ENCODE data around the gene H6PD. TPM values are rescaled to one million over a fixed set of nuclear protein-coding genes. Genes with fewer than 3 reads are reported as not detected.

H6PD gene
- total and polyA plus RNA-seq, 2 experiments from 2014 or later, result 1.2 to 4.7 TPM

- no peak for TF ChIP-seq CTCF (conservative IDR thresholded peaks at IDR 0.05; ENCODE audit: low read depth in 2 of 2)
- no peak for TF ChIP-seq JUNB (IDR thresholded peaks at IDR 0.05; ENCODE audit: unreplicated experiment)
- TF ChIP-seq ZNF114 (CRISPR knock-in tag; IDR thresholded peaks at IDR 0.05), result no peak
- no peak for TF ChIP-seq EZH2phosphoT487 (IDR thresholded peaks at IDR 0.05; ENCODE audit: unreplicated experiment)
- TF ChIP-seq POLR2AphosphoS5 (IDR thresholded peaks at IDR 0.05; ENCODE audit: low read depth), result no peak
Measured at GRCh38 chr1:9193233-9193625, 41.3 kb upstream of the H6PD start (continued).

- H3K4me2 ChIP-seq, result no peak overlapping the region
- ATAC-seq, result no peak
- TF ChIP-seq POLR2AphosphoS5 (IDR thresholded peaks at IDR 0.05; ENCODE audit: low read depth) (no peak), STAT1 (IDR thresholded peaks at IDR 0.05; ENCODE audit: unreplicated experiment) (no peak), ETS1 (IDR thresholded peaks at IDR 0.05) (no peak), EZH2 (IDR thresholded peaks at IDR 0.05; ENCODE audit: low read depth, unreplicated experiment) (no peak), JUNB (IDR thresholded peaks at IDR 0.05; ENCODE audit: unreplicated experiment) (no peak), EZH2phosphoT487 (IDR thresholded peaks at IDR 0.05; ENCODE audit: unreplicated experiment) (no peak), ZNF114 (CRISPR knock-in tag; IDR thresholded peaks at IDR 0.05) (no peak), ZNF462 (CRISPR knock-in tag; IDR thresholded peaks at IDR 0.05) (no peak), NANOG (IDR thresholded peaks at IDR 0.05; ENCODE audit: borderline replicate concordance) (no peak), ZNF331 (CRISPR knock-in tag; IDR thresholded peaks at IDR 0.05; ENCODE audit: low read depth) (no peak), CREB1 (CRISPR knock-in tag; IDR thresholded peaks at IDR 0.05; ENCODE audit: low read depth) (no peak), CTCF (conservative IDR thresholded peaks at IDR 0.05; ENCODE audit: low read depth in 2 of 2) (no peak)
Measured at GRCh38 chr1:9194024-9194423, 40.5 kb upstream of the H6PD start.

More at GRCh38 chr1:9194024-9194423, 40.5 kb upstream of the H6PD start:
- peaks cover 3% of the 10 kb centered on the region; the same call in 1 of the 2 replicates for H3K4me1 ChIP-seq (ENCODE audit: insufficient read depth)
- H3K27me3 ChIP-seq (ENCODE audit: insufficient read depth), result peaks cover 23% of the 10 kb centered on the region
- no peaks in the 10 kb centered on the region for H3K9me2 ChIP-seq (ENCODE audit: insufficient read depth)
- H2AFZ ChIP-seq, result no peak overlapping the region
- H3K27ac Mint-ChIP-seq, result no peak overlapping the region
- DNase-seq (ENCODE audit: low spot score), result no peak
- no peaks in the 10 kb centered on the region for H3K9me3 Mint-ChIP-seq
- H4K20me1 ChIP-seq (replicated peaks; ENCODE audit: insufficient read depth), result no peaks in the 10 kb centered on the region; the same call in 1 of the 2 replicates
- H3K36me3 ChIP-seq (ENCODE audit: insufficient read depth), result no peaks in the 10 kb centered on the region
- peaks cover 14% of the 10 kb centered on the region for H3K4me1 Mint-ChIP-seq
- H3K36me3 Mint-ChIP-seq (ENCODE audit: low read depth), result peaks cover 6% of the 10 kb centered on the region; the same call in 2 of the 3 replicates
- H3K27me3 Mint-ChIP-seq (ENCODE audit: insufficient read depth, low read depth, poor library complexity), result peaks cover 30% of the 10 kb centered on the region
- no peaks in the 10 kb centered on the region for H3F3A ChIP-seq (replicated peaks; ENCODE audit: low read depth)
- H3K79me2 ChIP-seq (replicated peaks; ENCODE audit: insufficient read depth), result no peaks in the 10 kb centered on the region
- H3K4me3 ChIP-seq, result no peak overlapping the region
- no peak overlapping the region for H3K27ac ChIP-seq (ENCODE audit: low read depth)
- no peak overlapping the region for H3K4me3 Mint-ChIP-seq
